RWPE1 (cell line): ENCODE results near the gene WWP2.
"Not testable (repeated sequence)": the region's sequence is repeated elsewhere in the genome, so short reads cannot be mapped to it uniquely, and the experiment has no call there.

Source experiments
- CTCF ChIA-PET: fragments of 350-600 bp; sonication (Branson Sonifier 250); formaldehyde crosslinking; extraction: SDS; loops from one replicate; lab custom pipeline; 2021; lab: Yijun Ruan, JAX
- POLR2A ChIA-PET: fragments of 400-600 bp; formaldehyde crosslinking; extraction: SDS; loops from one replicate; lab custom pipeline; 2020; ENCODE audit warnings: antibody characterized with exemption; ENCODE audit not compliant: low non-redundant PET; lab: Yijun Ruan, JAX
- DNase-seq: peaks from one replicate; pipeline ENCODE4 v3.0.0; 2012; ENCODE audit warnings: low spot score
- H3K27ac ChIP-seq: fragments of 450-650 bp; 2 replicates; pipeline ENCODE4 v1.5.1; 2017
- TF ChIP-seq, protein P1 (sequence below): fragments of 450-650 bp; conservative IDR thresholded peaks from 2 replicates; pipeline ENCODE4 v1.5.1; 2017; ENCODE audit warnings: low read depth, mild to moderate bottlenecking

WWP2 gene

DNA sequence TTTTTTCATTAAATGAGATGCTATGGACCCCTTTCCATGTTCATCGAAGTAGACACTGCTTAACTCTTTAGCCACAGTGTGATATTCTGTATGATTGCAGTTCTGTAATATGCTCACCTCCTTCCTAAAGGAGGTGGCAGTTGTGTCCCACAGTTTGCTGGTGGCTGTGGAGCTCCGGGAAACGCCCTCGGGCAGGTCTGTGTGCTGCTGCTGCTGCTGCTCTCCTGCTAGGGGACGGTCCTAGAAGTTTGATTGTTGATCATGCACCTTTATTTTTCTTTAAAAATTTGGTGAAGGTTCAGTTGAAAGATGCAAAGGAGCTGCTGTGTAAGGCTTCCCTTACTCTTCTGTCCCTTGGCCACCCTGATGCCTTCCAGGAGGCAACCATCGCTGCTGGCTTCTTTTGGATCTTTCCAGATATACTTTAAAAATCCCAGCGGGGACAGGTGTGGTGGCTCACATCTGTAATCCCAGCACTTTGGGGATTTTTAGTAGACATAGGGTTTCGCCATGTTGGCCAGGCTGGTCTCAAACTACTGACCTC is 180.6 kb downstream of the WWP2 start:
- TF ChIP-seq, protein P1, sequence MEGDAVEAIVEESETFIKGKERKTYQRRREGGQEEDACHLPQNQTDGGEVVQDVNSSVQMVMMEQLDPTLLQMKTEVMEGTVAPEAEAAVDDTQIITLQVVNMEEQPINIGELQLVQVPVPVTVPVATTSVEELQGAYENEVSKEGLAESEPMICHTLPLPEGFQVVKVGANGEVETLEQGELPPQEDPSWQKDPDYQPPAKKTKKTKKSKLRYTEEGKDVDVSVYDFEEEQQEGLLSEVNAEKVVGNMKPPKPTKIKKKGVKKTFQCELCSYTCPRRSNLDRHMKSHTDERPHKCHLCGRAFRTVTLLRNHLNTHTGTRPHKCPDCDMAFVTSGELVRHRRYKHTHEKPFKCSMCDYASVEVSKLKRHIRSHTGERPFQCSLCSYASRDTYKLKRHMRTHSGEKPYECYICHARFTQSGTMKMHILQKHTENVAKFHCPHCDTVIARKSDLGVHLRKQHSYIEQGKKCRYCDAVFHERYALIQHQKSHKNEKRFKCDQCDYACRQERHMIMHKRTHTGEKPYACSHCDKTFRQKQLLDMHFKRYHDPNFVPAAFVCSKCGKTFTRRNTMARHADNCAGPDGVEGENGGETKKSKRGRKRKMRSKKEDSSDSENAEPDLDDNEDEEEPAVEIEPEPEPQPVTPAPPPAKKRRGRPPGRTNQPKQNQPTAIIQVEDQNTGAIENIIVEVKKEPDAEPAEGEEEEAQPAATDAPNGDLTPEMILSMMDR, result no peak
- DNase-seq, result no peak
- H3K27ac ChIP-seq, result no peak overlapping the region
- ChIA-PET POLR2A (no interaction called here), CTCF (interaction anchor here (1.1 kb wide), 1 partner anchor 13 kb away, joined by 4 read pairs; no protein-coding TSS in a partner anchor)

GRCh38 chr16:69943241-69944036 is 181.3 kb downstream of the WWP2 start:
- DNase-seq, POLR2A ChIA-PET, H3K27ac ChIP-seq: not testable (repeated sequence)
- CTCF ChIA-PET, result interaction anchor here (1.1 kb wide), 1 partner anchor 13 kb away, joined by 4 read pairs; no protein-coding TSS in a partner anchor

- CTCF ChIA-PET, DNase-seq, POLR2A ChIA-PET: not testable (repeated sequence)
These were observed 188.3 kb downstream of the WWP2 start for GRCh38 chr16:69950411-69950810.

DNA sequence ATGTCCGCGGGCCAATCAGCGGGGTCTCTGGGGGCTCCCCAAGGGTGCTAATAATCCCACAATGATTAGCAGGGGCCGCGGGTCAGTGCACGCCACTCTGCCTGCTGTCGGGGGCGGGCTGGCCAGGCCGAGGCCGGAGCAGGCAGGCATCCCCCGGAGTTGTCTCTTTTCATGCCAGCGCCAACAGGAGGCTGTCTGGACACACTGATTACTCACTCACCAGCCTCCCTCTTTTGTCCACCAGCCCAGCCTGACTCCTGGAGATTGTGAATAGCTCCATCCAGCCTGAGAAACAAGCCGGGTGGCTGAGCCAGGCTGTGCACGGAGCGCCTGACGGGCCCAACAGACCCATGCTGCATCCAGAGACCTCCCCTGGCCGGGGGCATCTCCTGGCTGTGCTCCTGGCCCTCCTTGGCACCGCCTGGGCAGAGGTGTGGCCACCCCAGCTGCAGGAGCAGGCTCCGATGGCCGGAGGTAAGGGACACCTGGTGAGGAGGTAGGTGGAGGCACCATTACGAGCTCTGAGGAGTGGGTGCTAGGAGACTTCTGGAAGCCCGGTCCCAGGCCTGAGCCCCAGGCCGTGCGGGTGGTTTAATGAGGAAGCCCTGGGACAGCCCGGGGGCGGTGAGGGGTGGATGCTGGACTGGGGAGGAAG is 189.0 kb downstream of the WWP2 start, which contains the start of gene CLEC18A:
TSS of gene CLEC18A (plus strand) at position 318 of the 655 bp plus-strand sequence. CDS start at position 351, 33 bp downstream.
- CTCF ChIA-PET, H3K27ac ChIP-seq, DNase-seq, POLR2A ChIA-PET: not testable (repeated sequence)

More at GRCh38 chr16:69950411-69950810, 188.3 kb downstream of the WWP2 start:
- H3K27ac ChIP-seq, result not testable (repeated sequence)

DNA sequence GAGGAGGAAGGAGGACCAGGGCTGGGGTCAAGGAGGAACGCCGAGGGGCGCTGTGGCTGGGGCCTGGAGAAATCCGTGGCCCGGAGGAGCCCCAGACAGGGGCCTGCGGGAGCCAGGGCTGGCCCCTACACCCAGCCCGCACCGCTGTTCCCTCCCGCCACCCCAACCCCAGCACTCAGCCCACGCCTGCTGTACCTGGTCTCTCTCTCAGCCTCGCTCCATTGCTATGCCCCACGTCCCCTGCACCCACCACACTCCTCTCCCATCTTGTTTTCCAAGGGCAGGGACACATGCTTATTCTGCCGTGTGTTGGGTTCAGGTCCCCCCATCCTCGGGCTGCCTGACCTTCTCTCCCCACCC is 189.5 kb downstream of the WWP2 start:
- H3K27ac ChIP-seq, POLR2A ChIA-PET, CTCF ChIA-PET, DNase-seq: not testable (repeated sequence)

- POLR2A ChIA-PET, H3K27ac ChIP-seq, DNase-seq, CTCF ChIA-PET: not testable (repeated sequence)
These were observed 190.0 kb downstream of the WWP2 start for GRCh38 chr16:69952116-69952515.

DNA sequence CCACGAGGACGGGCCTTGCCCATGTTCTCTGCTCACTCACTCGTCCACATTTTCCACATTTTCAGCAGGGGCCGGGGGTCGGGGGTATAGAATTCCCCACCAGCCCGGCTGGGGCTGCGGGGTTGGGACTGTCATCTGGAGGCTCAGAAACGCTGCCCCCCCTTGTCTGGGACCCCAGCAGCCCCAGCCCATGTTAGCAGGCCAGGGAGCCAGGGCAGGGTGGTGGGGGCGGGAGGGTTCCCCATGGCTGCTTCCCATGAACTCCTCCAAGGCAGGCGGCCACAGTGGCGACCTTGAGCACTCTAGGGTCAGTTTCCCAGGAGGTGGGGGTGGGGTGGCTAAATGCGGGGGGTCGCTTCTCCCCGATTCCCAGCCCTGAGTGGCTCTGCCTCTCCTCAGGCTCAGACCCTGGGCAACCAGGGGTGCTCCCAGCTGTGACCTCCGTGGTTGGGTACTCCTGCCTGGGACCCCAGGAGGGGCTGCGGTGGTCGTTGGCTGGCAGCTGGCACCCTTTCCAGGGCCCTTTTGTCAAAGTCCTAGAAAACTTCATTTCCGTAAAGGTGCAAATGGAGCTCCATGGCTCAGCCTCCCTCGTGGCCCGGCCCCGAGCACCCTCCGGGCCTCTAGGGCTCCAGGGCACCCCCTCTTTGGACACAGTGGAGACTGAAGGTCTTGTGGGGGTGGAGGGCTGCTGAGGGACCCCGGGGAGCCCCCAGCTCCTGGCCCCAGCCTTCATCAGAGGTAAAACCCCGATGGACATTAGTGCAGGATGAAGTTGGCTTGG is 190.6 kb downstream of the WWP2 start:
- CTCF ChIA-PET, result interaction anchor here (0.5 kb wide), 1 partner anchor 289 kb away, joined by 3 read pairs; no protein-coding TSS in a partner anchor
- H3K27ac ChIP-seq, DNase-seq, POLR2A ChIA-PET: not testable (repeated sequence)

- H3K27ac ChIP-seq, CTCF ChIA-PET, POLR2A ChIA-PET, DNase-seq: not testable (repeated sequence)
These were observed 192.1 kb downstream of the WWP2 start for GRCh38 chr16:69954241-69954640.

DNA sequence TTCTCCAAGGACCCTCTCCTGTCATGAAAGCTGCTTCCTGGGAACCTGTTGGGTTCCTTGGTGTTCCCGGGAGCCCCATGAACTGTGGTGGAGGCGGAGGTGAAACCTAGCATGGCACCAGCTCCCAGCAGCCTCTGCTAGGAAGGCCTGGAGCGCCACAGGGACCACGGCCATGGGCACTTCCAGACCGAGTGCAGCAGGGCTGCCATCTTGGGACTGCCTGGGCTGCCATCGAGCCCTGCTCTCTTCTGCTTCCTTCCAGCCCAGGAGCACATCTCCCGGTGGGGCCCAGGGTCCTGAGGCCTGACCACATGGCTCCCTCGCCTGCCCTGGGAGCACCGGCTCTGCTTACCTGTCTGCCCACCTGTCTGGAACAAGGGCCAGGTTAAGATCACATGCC is 201.2 kb downstream of the WWP2 start:
- CTCF ChIA-PET, POLR2A ChIA-PET, DNase-seq, H3K27ac ChIP-seq: not testable (repeated sequence)

DNA sequence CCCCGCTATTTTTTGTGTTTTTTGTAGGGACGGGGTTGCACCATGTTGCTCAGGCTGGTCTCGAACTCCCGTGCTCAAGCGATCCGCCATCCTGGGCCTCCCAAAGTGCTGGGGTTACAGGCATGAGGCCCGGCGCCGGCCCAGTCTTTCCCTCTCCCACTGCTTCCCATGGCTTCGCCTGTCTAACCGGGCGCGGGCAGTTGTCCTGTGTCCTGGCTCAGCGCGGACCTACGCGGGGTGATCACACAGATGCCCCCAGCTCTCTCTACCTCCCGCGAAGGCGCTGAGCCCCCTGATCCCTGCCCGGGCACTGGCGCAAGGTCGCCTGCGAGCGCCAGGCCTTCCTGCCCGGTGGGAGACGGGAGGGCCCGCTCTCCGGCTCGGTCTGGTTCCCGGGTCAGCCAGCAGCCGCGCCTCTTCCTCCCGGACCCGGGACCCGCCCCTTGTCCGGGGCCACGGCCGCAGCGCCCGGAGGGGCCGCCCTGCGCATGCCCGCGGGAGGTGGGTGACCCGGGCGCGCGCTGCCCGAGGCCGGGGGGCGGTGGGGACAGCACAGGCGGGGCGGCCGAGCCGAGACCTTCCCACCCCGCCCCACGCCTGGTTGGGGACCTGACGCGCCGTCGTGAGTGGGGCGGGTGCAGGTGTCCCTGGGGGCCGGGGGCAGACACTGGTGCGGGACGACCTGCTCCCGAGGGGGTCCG is 203.0 kb downstream of the WWP2 start:
- DNase-seq, CTCF ChIA-PET, POLR2A ChIA-PET, H3K27ac ChIP-seq: not testable (repeated sequence)

DNA sequence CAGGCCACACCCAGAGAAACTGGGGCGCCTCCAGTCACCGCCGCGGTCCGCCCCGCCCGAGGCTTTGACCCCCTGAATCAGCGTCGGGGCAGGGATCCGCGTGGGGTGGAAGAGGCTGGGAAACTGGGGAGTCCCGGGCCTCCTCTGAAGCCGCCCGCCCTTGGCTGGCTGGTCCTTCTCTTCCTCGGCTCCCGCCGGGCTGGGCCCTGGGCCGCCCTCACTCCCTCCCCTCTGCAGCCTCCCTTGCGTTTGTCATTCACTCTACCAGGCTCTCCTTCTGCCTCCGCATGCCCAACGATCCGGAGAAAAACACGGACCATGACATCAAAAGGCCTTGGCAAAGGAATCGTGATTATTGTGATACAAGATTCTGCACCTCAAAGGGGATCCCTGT is 203.5 kb downstream of the WWP2 start:
- H3K27ac ChIP-seq, DNase-seq, CTCF ChIA-PET, POLR2A ChIA-PET: not testable (repeated sequence)

DNA sequence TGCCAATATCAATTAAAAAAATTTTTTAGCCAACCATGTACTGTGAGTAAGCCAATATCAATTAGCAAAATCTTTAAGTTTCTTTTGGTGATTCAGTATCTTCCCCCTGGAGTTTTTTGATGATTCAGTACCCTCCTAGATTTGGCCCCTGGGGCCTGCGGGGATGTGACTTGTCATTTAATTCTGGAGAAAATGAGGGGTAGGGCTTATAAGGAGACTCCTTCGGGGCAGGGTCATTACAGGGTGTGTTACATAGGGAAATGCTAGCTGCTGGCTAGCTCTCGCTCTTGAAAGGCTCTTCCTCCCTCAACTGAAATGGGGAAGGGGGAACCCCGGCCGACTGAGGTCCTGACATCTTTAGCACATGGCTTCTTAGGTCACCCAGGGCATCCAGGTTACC is 205.6 kb downstream of the WWP2 start:
- CTCF ChIA-PET, POLR2A ChIA-PET, H3K27ac ChIP-seq, DNase-seq: not testable (repeated sequence)

GRCh38 chr16:69968125-69968524 is 206.0 kb downstream of the WWP2 start:
- CTCF ChIA-PET, DNase-seq, H3K27ac ChIP-seq, POLR2A ChIA-PET: not testable (repeated sequence)

GRCh38 chr16:69969657-69970056 is 207.5 kb downstream of the WWP2 start:
- DNase-seq, CTCF ChIA-PET, H3K27ac ChIP-seq, POLR2A ChIA-PET: not testable (repeated sequence)

GRCh38 chr16:69972120-69972519 is 210.0 kb downstream of the WWP2 start:
- H3K27ac ChIP-seq, DNase-seq, POLR2A ChIA-PET, CTCF ChIA-PET: not testable (repeated sequence)
